HepG2 (cell line): Measurements from ENCODE around the gene TJAP1. TPM values are rescaled to one million over a fixed set of nuclear protein-coding genes. Genes with fewer than 3 reads are reported as not detected.

Source experiments
- ATF7-NPFF ChIP-seq: sonication (generic); formaldehyde crosslinking; IDR thresholded peaks from 2 replicates; pipeline ENCODE4 v1.8.1; 2023; ENCODE audit warnings: mild to moderate bottlenecking, low read depth, missing genetic modification reagents, moderate library complexity
- FOXJ3 ChIP-seq: sonication (generic); formaldehyde crosslinking; IDR thresholded peaks from 2 replicates; pipeline ENCODE4 v1.4.0; 2020; ENCODE audit warnings: missing genetic modification reagents, mild to moderate bottlenecking, borderline replicate concordance
- HCFC1 ChIP-seq: fragments of 150-350 bp; IDR thresholded peaks from 2 replicates; pipeline ENCODE4 v1.6.1; 2014; ENCODE audit warnings: low read depth, low read length
- NR2C2 ChIP-seq: sonication (generic); formaldehyde crosslinking; IDR thresholded peaks from 2 replicates; pipeline ENCODE4 v1.4.0; 2020; ENCODE audit warnings: missing genetic modification reagents, mild to moderate bottlenecking, moderate library complexity, borderline replicate concordance
- ONECUT2 ChIP-seq: sonication (generic); formaldehyde crosslinking; IDR thresholded peaks from 2 replicates; pipeline ENCODE4 v1.4.0; 2020; ENCODE audit warnings: missing genetic modification reagents
- POGZ ChIP-seq: sonication (generic); formaldehyde crosslinking; IDR thresholded peaks from 2 replicates; pipeline ENCODE4 v1.4.0; 2020; ENCODE audit warnings: mild to moderate bottlenecking, missing genetic modification reagents
- SNAI1 ChIP-seq: sonication (generic); formaldehyde crosslinking; IDR thresholded peaks from 2 replicates; pipeline ENCODE4 v1.5.0; 2020; ENCODE audit warnings: mild to moderate bottlenecking, missing genetic modification reagents, borderline replicate concordance
- SOX6 ChIP-seq, 2 experiments: fragments of 450-650 bp in 1 of 2; sonication (generic) in 1 of 2; formaldehyde crosslinking in 1 of 2; IDR thresholded peaks; 2 replicates each; pipeline versions ENCODE4 v1.4.0 to v1.6.1; 2017 to 2020; ENCODE audit warnings: antibody characterized with exemption in 1 of 2, mild to moderate bottlenecking in 1 of 2, missing genetic modification reagents in 1 of 2
- TGIF2 ChIP-seq: IDR thresholded peaks from 2 replicates; pipeline ENCODE4 v1.6.1; 2016; ENCODE audit warnings: control low read depth, missing compliant biosample characterization
- ZC3H13 ChIP-seq: sonication (generic); formaldehyde crosslinking; IDR thresholded peaks from 2 replicates; pipeline ENCODE4 v1.8.1; 2023; ENCODE audit warnings: mild to moderate bottlenecking, missing genetic modification reagents, moderate library complexity
- ZKSCAN5 ChIP-seq: sonication (generic); formaldehyde crosslinking; IDR thresholded peaks from 2 replicates; pipeline ENCODE4 v1.5.1; 2020; ENCODE audit warnings: mild to moderate bottlenecking, missing genetic modification reagents
- ZNF18 ChIP-seq: sonication (generic); formaldehyde crosslinking; IDR thresholded peaks from 2 replicates; pipeline ENCODE4 v1.8.0; 2022; ENCODE audit warnings: mild to moderate bottlenecking, missing genetic modification reagents; ENCODE audit not compliant: insufficient replicate concordance
- ZNF180 ChIP-seq: sonication (generic); formaldehyde crosslinking; IDR thresholded peaks from 2 replicates; pipeline ENCODE4 v1.4.0; 2020; ENCODE audit warnings: low read depth, missing genetic modification reagents, borderline replicate concordance
- ZNF232 ChIP-seq: sonication (generic); formaldehyde crosslinking; IDR thresholded peaks from 2 replicates; pipeline ENCODE4 v1.4.0; 2020; ENCODE audit warnings: missing genetic modification reagents, borderline replicate concordance
- ZNF30 ChIP-seq: sonication (generic); formaldehyde crosslinking; IDR thresholded peaks from 2 replicates; pipeline ENCODE4 v1.5.0; 2020; ENCODE audit warnings: mild to moderate bottlenecking, missing genetic modification reagents
- ZNF746 ChIP-seq: sonication (generic); formaldehyde crosslinking; IDR thresholded peaks from 2 replicates; pipeline ENCODE4 v1.8.0; 2022; ENCODE audit warnings: mild to moderate bottlenecking, missing genetic modification reagents
- ZNF816 ChIP-seq: sonication (generic); formaldehyde crosslinking; IDR thresholded peaks from 2 replicates; pipeline ENCODE4 v1.8.0; 2022; ENCODE audit warnings: missing genetic modification reagents, mild to moderate bottlenecking, borderline replicate concordance
- ZSCAN21 ChIP-seq: sonication (generic); formaldehyde crosslinking; IDR thresholded peaks from 2 replicates; pipeline ENCODE4 v1.8.0; 2022; ENCODE audit warnings: mild to moderate bottlenecking, missing genetic modification reagents, moderate library complexity, borderline replicate concordance
- polyA plus RNA-seq, 8 experiments: library from polyadenylated mRNA; depleted of rRNA in 3 of 8; stranded (reverse) in 7 of 8; unstranded in 1 of 8; fragments of >200 nt; fragmentation: Illumina TruSeq in 4 of 8; extraction: Trizol in 4 of 8; gene quantifications; 2 replicates each; pipeline versions ENCODE4 v1.2.1 to v1.2.3, GENCODE V29; 2011 to 2016; ENCODE audit warnings: low read depth in 4 of 8, missing spikeins in 1 of 8, mixed read lengths in 1 of 8; ENCODE audit not compliant: insufficient read depth in 1 of 8
- total RNA-seq, 5 experiments: library from RNA; depleted of rRNA; stranded (reverse); fragments of >200 nt; fragmentation: Illumina TruSeq; extraction: Trizol; gene quantifications; 2 replicates each; pipeline ENCODE4 v1.2.3, GENCODE V29; 2016; ENCODE audit warnings: low read depth in 1 of 5
- TF ChIP-seq, protein P1 (sequence below), 2 experiments: sonication (generic) in 1 of 2; formaldehyde crosslinking in 1 of 2; IDR thresholded peaks; 2 replicates each; pipeline versions ENCODE4 v1.6.1 to v1.9.0; 2014 to 2022; ENCODE audit warnings: antibody characterized with exemption in 1 of 2, borderline replicate concordance in 1 of 2, inconsistent platforms in 1 of 2, low read depth in 1 of 2, missing genetic modification reagents in 1 of 2
- TF ChIP-seq, protein P2 (sequence below): sonication (generic); formaldehyde crosslinking; IDR thresholded peaks from 2 replicates; pipeline ENCODE4 v1.8.0; 2022; ENCODE audit warnings: mild to moderate bottlenecking, missing genetic modification reagents

The TJAP1 gene
- total and polyA plus RNA-seq, 2 of the 13 experiments (the other 11 are each of a cell fraction or from before 2014, with no cell fraction given), result 15.7 to 41.6 TPM

GRCh38 chr6:43490523-43490939, 13.2 kb downstream of the TJAP1 start (continued):
- TF ChIP-seq, protein P1, sequence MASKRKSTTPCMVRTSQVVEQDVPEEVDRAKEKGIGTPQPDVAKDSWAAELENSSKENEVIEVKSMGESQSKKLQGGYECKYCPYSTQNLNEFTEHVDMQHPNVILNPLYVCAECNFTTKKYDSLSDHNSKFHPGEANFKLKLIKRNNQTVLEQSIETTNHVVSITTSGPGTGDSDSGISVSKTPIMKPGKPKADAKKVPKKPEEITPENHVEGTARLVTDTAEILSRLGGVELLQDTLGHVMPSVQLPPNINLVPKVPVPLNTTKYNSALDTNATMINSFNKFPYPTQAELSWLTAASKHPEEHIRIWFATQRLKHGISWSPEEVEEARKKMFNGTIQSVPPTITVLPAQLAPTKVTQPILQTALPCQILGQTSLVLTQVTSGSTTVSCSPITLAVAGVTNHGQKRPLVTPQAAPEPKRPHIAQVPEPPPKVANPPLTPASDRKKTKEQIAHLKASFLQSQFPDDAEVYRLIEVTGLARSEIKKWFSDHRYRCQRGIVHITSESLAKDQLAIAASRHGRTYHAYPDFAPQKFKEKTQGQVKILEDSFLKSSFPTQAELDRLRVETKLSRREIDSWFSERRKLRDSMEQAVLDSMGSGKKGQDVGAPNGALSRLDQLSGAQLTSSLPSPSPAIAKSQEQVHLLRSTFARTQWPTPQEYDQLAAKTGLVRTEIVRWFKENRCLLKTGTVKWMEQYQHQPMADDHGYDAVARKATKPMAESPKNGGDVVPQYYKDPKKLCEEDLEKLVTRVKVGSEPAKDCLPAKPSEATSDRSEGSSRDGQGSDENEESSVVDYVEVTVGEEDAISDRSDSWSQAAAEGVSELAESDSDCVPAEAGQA (IDR thresholded peaks at IDR 0.05; ENCODE audit: low read depth), result peak; percentile 65; the same call in 1 of the 2 replicates
- TF ChIP-seq, protein P1 (CRISPR knock-in tag; IDR thresholded peaks at IDR 0.05; ENCODE audit: borderline replicate concordance), result 0 out of 2 replicates have a peak, but pooled peaks have one; percentile 35
- TF ChIP-seq FOXJ3 (CRISPR knock-in tag) (0 out of 2 replicates have a peak, but pooled peaks have one; percentile 66), ZSCAN21 (CRISPR knock-in tag) (0 out of 2 replicates have a peak, but pooled peaks have one; percentile 63), ZNF180 (CRISPR knock-in tag) (no peak), ZKSCAN5 (peak; percentile 84), ZNF746 (peak; percentile 97), TGIF2 (CRISPR knock-in tag) (peak; percentile 76; the same call in 1 of the 2 replicates), ZNF30 (CRISPR knock-in tag) (peak; percentile 54; the same call in 1 of the 2 replicates), ZNF816 (CRISPR knock-in tag) (no peak), HCFC1 (no peak), ZNF18 (CRISPR knock-in tag) (peak; percentile 14), ONECUT2 (CRISPR knock-in tag) (0 out of 2 replicates have a peak, but pooled peaks have one; percentile 25), ATF7-NPFF (CRISPR knock-in tag) (0 out of 2 replicates have a peak, but pooled peaks have one; percentile 65), SOX6 (IDR thresholded peaks at IDR 0.05) (no peak), SOX6 (CRISPR knock-in tag; IDR thresholded peaks at IDR 0.05) (no peak), POGZ (no peak), ZNF232 (CRISPR knock-in tag) (peak; percentile 94; the same call in 1 of the 2 replicates), SNAI1 (no peak), ZC3H13 (0 out of 2 replicates have a peak, but pooled peaks have one; percentile 72), NR2C2 (CRISPR knock-in tag) (no peak; the same call in 1 of the 2 replicates)
- TF ChIP-seq, protein P2, sequence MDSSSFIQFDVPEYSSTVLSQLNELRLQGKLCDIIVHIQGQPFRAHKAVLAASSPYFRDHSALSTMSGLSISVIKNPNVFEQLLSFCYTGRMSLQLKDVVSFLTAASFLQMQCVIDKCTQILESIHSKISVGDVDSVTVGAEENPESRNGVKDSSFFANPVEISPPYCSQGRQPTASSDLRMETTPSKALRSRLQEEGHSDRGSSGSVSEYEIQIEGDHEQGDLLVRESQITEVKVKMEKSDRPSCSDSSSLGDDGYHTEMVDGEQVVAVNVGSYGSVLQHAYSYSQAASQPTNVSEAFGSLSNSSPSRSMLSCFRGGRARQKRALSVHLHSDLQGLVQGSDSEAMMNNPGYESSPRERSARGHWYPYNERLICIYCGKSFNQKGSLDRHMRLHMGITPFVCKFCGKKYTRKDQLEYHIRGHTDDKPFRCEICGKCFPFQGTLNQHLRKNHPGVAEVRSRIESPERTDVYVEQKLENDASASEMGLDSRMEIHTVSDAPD (CRISPR knock-in tag), result no peak
